GM12891 (cell line): ENCODE data around the gene SORBS1.

Experiments
- PAX5 ChIP-seq: IDR thresholded peaks from 2 replicates; pipeline ENCODE4 v1.6.1; 2011; ENCODE audit warnings: low read length, moderate library complexity, mild to moderate bottlenecking; ENCODE audit not compliant: insufficient read depth, severe bottlenecking
- POLR2A ChIP-seq: IDR thresholded peaks from 2 replicates; pipeline ENCODE4 v1.6.1; 2011; ENCODE audit warnings: low read depth, low read length, control low read depth
- POLR2AphosphoS5 ChIP-seq: IDR thresholded peaks from 2 replicates; pipeline ENCODE4 v1.6.1; 2011; ENCODE audit warnings: low read depth, low read length, control low read depth
- POU2F2 ChIP-seq: IDR thresholded peaks from 2 replicates; pipeline ENCODE4 v1.6.1; 2011; ENCODE audit warnings: low read depth, mild to moderate bottlenecking, control low read depth, low read length, moderate library complexity
- SPI1 ChIP-seq: IDR thresholded peaks from 2 replicates; pipeline ENCODE4 v1.6.1; 2011; ENCODE audit warnings: low read depth, low read length, control low read depth
- TAF1 ChIP-seq: IDR thresholded peaks from 2 replicates; pipeline ENCODE4 v1.6.1; 2011; ENCODE audit warnings: low read depth, low read length, control low read depth

GRCh38 chr10:95508730-95509129 is 52.4 kb downstream of the SORBS1 start:
- TF ChIP-seq TAF1 (no peak), POLR2A (no peak), POLR2AphosphoS5 (no peak), POU2F2 (no peak), SPI1 (no peak), PAX5 (no peak)
